Vagina (tissue), 2 donors: ENCODE results near the gene LYPD8.

ENCODE experiments used
- POLR2AphosphoS5 ChIP-seq, 2 donors: sonication (generic); formaldehyde crosslinking; IDR thresholded peaks; one replicate each; pipeline ENCODE4 v1.9.0; 2017; ENCODE audit warnings: antibody characterized with exemption in 2 of 2, mild to moderate bottlenecking in 2 of 2, low read depth in 1 of 2; ENCODE audit not compliant: insufficient read depth in 1 of 2
- TF ChIP-seq, protein P1 (sequence below), 3 experiments: fragments of 450-650 bp in 2 of 3; fragments of 200-600 bp in 1 of 3; sonication (generic) in 1 of 3; IDR thresholded peaks; one replicate each; pipeline ENCODE4 v1.5.1; 2017 to 2019; ENCODE audit warnings: antibody characterized with exemption in 3 of 3, mild to moderate bottlenecking in 2 of 3, moderate library complexity in 2 of 3

DNA sequence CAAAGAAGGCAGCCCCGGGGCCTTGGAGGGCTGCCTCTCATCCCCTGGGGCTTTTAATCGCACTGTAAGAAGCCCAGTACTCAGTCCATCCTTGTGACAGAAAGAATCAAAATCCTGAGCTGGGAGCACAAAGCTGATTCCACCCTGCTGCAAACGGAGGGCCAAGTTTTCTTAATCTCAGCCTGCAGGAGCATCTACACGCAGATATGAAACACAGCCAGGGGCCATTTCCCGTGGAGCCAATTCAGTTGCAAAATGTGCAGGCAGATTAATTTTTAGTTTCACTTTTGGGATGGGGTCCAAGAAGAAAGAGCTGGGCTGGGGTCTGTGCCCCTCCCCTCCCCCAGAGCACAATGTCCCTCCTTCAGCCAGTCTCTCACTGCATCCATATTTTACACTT is 4.4 kb downstream of the LYPD8 start:
- TF ChIP-seq, protein P1, sequence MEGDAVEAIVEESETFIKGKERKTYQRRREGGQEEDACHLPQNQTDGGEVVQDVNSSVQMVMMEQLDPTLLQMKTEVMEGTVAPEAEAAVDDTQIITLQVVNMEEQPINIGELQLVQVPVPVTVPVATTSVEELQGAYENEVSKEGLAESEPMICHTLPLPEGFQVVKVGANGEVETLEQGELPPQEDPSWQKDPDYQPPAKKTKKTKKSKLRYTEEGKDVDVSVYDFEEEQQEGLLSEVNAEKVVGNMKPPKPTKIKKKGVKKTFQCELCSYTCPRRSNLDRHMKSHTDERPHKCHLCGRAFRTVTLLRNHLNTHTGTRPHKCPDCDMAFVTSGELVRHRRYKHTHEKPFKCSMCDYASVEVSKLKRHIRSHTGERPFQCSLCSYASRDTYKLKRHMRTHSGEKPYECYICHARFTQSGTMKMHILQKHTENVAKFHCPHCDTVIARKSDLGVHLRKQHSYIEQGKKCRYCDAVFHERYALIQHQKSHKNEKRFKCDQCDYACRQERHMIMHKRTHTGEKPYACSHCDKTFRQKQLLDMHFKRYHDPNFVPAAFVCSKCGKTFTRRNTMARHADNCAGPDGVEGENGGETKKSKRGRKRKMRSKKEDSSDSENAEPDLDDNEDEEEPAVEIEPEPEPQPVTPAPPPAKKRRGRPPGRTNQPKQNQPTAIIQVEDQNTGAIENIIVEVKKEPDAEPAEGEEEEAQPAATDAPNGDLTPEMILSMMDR (IDR thresholded peaks at IDR 0.05), result no peak
- TF ChIP-seq POLR2AphosphoS5 (IDR thresholded peaks at IDR 0.05; ENCODE audit: insufficient read depth in 1 of 2, low read depth in 1 of 2), result no peak
